AG04449 (cell line): ENCODE measurements around the gene MED13L.

Source experiments
- CTCF ChIA-PET: fragments of 350-600 bp; formaldehyde crosslinking; extraction: SDS; loops from one replicate; lab custom pipeline; 2021; ENCODE audit warnings: antibody characterized with exemption; lab: Yijun Ruan, JAX
- POLR2A ChIA-PET: fragments of 400-600, 350-600 bp; formaldehyde crosslinking; extraction: SDS; loops from one replicate; lab custom pipeline; 2020; ENCODE audit warnings: antibody characterized with exemption, inconsistent platforms; lab: Yijun Ruan, JAX
- DNase-seq: peaks from one replicate; pipeline ENCODE4 v3.0.0-alpha.2; 2010; ENCODE audit warnings: low read depth, low spot score
- H3K4me3 ChIP-seq: 2 replicates; pipeline ENCODE4 v1.5.1; 2011; ENCODE audit warnings: low read depth, mild to moderate bottlenecking, control low read depth, low read length
- CTCF ChIP-seq: IDR thresholded peaks from one replicate; pipeline ENCODE4 v1.5.1; 2011; ENCODE audit warnings: mild to moderate bottlenecking, moderate library complexity, low read length, control low read depth, inconsistent platforms; ENCODE audit not compliant: insufficient read depth; ENCODE audit errors: missing control alignments

MED13L gene

GRCh38 chr12:116155383-116155782 is 122.1 kb downstream of the MED13L start:
- no peak for TF ChIP-seq CTCF
- ChIA-PET CTCF (no interaction called here), POLR2A (no interaction called here)
- H3K4me3 ChIP-seq = no peak overlapping the region
- DNase-seq = no peak

- CTCF ChIA-PET = no interaction called here
- TF ChIP-seq CTCF = no peak
- DNase-seq = no peak
- no peak overlapping the region for H3K4me3 ChIP-seq
- POLR2A ChIA-PET = no interaction called here
Measured at GRCh38 chr12:116153983-116154382, 123.5 kb downstream of the MED13L start.

GRCh38 chr12:116153113-116153512 is 124.4 kb downstream of the MED13L start:
- CTCF ChIA-PET = interaction anchor here (1.0 kb wide), 1 partner anchor 49 kb away, joined by 3 read pairs; no protein-coding TSS in a partner anchor
- H3K4me3 ChIP-seq = no peak overlapping the region
- TF ChIP-seq CTCF = no peak
- DNase-seq = no peak
- POLR2A ChIA-PET = no interaction called here

- peak; percentile 82 for DNase-seq
- CTCF ChIA-PET = no interaction called here
- no peak for TF ChIP-seq CTCF
- POLR2A ChIA-PET = no interaction called here
- H3K4me3 ChIP-seq = no peak overlapping the region
Measured at GRCh38 chr12:116152268-116152667, 125.2 kb downstream of the MED13L start.

GRCh38 chr12:116150452-116150851 is 127.0 kb downstream of the MED13L start:
- no peak for TF ChIP-seq CTCF
- DNase-seq = no peak
- POLR2A ChIA-PET = no interaction called here
- no peak overlapping the region for H3K4me3 ChIP-seq
- CTCF ChIA-PET = interaction anchor here (0.8 kb wide), 1 partner anchor 69 kb away, joined by 3 read pairs; no protein-coding TSS in a partner anchor

- ChIA-PET POLR2A (no interaction called here), CTCF (interaction anchor here (0.8 kb wide), 1 partner anchor 69 kb away, joined by 3 read pairs; no protein-coding TSS in a partner anchor)
- no peak overlapping the region for H3K4me3 ChIP-seq
- no peak for TF ChIP-seq CTCF
- no peak for DNase-seq
Measured at GRCh38 chr12:116150001-116150400, 127.5 kb downstream of the MED13L start.
